GM10248 (cell line): ENCODE data around the gene SCNM1.

Source experiments
- CTCF ChIA-PET: fragments of 300-600 bp; sonication (Branson Sonifier 250); formaldehyde crosslinking; extraction: SDS; loops from one replicate; lab custom pipeline; 2021; ENCODE audit warnings: antibody characterized with exemption; lab: Yijun Ruan, JAX
- POLR2A ChIA-PET: fragments of 350-650 bp; sonication (Branson Sonifier 250); formaldehyde crosslinking; extraction: SDS; loops from one replicate; lab custom pipeline; 2020; ENCODE audit warnings: antibody characterized with exemption; lab: Yijun Ruan, JAX
- DNase-seq: peaks from one replicate; pipeline ENCODE4 v3.0.0; 2012; ENCODE audit errors: extremely low spot score
- CTCF ChIP-seq: IDR thresholded peaks from 2 replicates; pipeline ENCODE4 v1.5.1; 2012; ENCODE audit warnings: mild to moderate bottlenecking, low read depth; ENCODE audit errors: extremely low read depth, missing control alignments, control extremely low read depth

Gene SCNM1

DNA sequence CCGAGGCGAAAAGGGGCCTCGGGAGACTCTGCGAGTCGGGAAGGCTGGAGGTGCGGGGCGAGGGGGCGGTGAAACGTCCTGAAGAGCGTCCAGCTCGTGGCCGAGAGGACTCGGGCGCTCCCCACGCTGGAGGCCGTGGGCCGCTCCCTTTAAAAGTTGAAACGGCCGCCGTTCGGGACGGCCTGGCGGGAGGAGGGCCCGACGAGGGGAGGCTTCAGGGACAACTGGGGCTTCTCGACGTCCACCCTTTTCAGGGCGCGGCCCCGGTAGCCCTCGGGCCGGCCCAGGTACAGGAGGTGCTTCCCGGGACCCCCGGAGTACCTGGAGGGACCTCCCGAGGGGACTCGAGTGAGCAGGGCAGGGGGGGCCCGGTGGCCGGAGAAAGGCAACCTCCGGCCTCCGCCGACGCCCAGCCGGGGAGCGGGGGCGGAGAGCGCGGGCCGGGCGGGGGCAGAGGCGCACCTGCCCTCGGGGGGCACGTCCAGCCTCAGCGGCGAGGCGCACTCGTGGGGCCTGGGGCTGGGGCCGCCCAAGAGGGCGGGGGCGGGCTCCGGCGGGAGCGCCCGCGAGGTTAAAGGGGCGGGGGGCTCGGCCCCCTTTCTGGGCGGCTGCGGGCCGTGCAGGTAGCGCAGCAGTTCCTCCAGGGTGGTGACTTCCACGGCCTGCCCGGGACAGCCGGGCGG is 33.5 kb upstream of the SCNM1 start:
- ChIA-PET POLR2A (no interaction called here), CTCF (interaction anchor here (3.8 to 4.6 kb wide), 2 partner anchors 11 to 25 kb away, joined by 18 to 29 read pairs; partner anchors contain the start of gene TNFAIP8L2)
- no peak for TF ChIP-seq CTCF
- DNase-seq: no peak

DNA sequence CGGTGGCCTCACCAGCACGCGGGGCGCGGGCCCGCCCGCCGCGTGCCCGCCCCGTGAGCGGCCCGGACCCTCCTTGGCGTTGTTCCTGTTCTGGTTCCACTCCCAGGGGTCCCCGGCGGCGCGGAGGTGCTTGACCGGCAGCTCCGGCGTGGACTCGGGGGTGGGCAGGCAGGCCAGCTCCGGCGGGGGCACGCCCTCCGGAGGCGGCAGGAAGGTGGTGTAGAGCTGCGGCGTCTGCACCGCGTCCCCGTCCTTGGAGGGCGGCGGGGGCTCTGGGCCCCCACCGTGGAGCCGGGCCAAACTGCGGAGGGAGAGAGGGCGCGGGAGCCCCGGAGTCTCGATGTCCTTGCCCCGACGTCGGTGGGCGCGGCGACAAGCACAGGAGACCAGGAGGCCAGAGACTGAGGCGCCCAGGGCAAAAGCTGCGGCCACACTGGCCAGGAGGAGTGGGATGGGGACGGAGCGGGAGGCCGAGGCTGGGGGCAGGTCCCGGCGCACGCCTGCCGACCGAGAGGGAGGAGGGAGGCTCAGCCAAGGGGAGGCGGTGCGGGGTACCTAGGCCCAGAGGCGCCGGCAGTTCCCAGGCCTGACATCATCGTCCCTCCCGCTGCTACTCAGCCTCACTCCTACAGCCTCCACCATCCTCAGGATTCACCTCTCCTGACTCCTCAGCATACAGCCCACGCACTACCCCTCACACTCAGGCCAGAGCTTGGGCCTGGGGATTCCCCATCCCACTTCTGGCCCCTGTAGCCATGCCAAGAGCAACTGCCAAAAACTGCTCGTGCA is 32.7 kb upstream of the SCNM1 start:
- POLR2A ChIA-PET: no interaction called here

GRCh38 chr1:151134396-151134795 is 31.5 kb upstream of the SCNM1 start:
- TF ChIP-seq CTCF: no peak
- DNase-seq: no peak
- ChIA-PET CTCF (interaction anchor here (0.7 to 3.8 kb wide), 5 partner anchors 8 to 117 kb away, joined by 3 to 29 read pairs (median 11); partner anchors contain the start of genes SEMA6C and TNFAIP8L2), POLR2A (no interaction called here)

More for the DNA sequence above, 32.7 kb upstream of the SCNM1 start:
- CTCF ChIA-PET: interaction anchor here (1.4 to 3.8 kb wide), 4 partner anchors 15 to 119 kb away, joined by 4 to 29 read pairs (median 14); partner anchors contain the start of genes SEMA6C and TNFAIP8L2
- no peak for DNase-seq
- TF ChIP-seq CTCF: no peak

GRCh38 chr1:151134991-151135390 is 31.0 kb upstream of the SCNM1 start:
- TF ChIP-seq CTCF: no peak
- POLR2A ChIA-PET: no interaction called here
- no peak for DNase-seq
- CTCF ChIA-PET: interaction anchor here (1.0 to 3.8 kb wide), 6 partner anchors 13 to 117 kb away, joined by 3 to 29 read pairs (median 8); partner anchors contain the start of genes GABPB2, SEMA6C and TNFAIP8L2

- POLR2A ChIA-PET: no interaction called here
- CTCF ChIA-PET: interaction anchor here (1.0 to 3.8 kb wide), 5 partner anchors 12 to 65 kb away, joined by 3 to 29 read pairs (median 11); partner anchors contain the start of genes GABPB2, SEMA6C and TNFAIP8L2
- DNase-seq: no peak
- no peak for TF ChIP-seq CTCF
Measured at GRCh38 chr1:151135433-151136385, 30.2 kb upstream of the SCNM1 start.
